GM19324 (cell line): ENCODE data around the gene MYO5C.

ENCODE experiments used
- ATAC-seq: cut with Tn5 transposase; IDR thresholded peaks from one replicate; pipeline ENCODE4 v1.9.1; 2021; ENCODE audit warnings: mild to moderate bottlenecking, moderate library complexity; ENCODE audit not compliant: unreplicated experiment, low FRiP score

MYO5C gene

DNA sequence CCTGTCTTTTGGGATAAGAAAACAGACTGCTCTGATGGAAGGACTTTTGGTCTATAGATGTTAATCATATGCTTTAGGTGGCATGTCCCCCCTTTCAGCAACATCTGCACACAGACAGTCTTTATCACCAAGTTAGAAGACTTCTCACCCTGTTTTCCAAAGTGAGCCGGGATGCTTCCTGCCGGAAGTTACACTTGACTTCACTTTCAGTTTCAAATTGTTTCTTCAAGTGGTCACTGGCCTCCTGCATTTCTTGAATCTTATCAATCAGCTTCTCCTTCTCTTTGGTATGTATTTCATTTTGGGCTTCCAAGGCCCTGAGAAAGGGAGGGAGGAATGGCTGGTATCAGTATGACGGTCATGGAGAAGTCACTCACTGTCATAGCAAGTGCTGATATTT, 77.2 kb downstream of the MYO5C start:
- ATAC-seq: no peak

DNA sequence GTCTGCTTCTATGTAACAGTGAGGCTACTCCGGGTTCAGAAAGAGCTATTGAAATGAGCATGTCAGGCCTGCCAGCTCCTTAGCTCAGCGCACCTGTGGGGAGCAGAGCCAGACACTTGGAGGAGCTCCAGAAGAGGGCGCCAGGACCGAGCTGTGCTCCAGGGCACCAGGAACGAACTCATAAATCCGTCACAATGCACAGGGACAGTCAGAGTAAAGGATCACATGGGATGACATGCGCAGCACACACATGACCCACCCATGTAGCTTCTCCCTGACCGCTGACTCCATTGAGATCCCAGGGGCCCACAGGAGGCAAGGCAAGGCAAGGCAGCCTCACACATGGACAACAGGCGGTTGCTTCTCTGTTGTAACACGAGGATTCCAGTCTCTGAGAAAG, 78.4 kb downstream of the MYO5C start:
- no peak for ATAC-seq

DNA sequence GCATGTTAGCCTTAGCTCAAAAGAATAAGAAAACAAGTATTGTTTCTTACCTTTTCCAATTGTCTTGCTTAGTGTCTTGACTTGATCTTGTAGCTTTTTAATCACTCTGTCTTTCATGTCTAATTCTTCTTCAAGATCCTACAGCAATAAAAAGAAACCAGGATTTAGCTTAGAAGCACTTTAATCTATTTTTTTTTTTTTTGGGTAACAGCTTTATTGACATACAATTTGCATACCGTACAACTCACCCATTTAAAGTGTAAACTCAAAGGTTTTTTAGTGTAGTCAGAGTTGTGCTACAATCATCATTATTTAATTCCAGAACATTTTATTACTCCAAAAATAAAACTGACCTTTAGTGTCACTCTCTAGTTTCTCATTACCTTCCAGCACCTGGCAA, 81.1 kb downstream of the MYO5C start:
- no peak for ATAC-seq

DNA sequence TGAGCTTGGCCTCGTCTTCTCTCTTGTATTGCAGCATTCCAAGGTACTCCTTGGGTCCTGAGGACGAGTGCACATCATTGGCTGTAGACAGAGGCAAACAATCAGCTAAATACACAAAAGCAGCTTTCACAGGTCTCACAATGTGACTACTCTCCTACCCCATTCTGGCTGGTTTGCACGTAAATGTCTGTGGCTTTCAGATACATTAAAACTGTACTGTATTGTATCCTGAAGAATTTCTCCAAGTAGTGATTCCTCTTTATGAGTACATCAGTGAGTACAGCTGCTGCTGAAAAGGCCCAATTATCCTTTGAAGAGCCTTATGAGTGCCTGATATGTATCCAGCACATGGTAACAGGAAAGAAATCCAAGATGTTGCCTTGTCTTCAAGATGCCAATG, 82.4 kb downstream of the MYO5C start:
- ATAC-seq: no peak

DNA sequence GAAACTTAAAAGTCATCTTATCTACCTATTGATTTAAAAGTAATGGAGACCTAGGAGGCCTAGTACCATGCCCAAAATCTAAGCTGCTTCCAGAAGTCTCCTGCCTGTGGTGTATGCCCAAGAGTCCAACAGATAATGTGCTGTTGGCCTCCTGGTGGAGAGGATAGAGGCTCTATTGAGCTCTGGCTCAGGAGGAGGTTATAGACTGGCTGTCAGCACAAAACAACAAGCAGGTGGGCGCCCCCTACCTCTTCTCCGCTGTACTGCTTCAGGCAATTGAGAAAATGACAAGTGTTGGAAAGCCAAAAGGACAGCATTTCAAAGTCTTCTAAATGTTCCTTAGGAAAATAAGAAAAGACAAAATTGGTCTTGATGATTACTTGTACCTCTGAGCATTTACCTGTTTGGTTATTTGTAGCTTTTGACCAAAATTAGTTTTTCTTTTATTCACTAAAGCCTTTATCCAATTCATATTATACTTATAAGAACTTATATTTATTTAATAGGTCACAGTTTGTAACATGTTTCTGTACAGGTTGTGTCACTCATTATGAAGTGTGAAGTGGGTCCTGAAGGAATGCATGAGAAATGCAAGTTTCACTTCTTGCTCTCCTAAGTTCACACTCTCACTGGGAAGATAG, 87.2 kb downstream of the MYO5C start:
- no peak for ATAC-seq

DNA sequence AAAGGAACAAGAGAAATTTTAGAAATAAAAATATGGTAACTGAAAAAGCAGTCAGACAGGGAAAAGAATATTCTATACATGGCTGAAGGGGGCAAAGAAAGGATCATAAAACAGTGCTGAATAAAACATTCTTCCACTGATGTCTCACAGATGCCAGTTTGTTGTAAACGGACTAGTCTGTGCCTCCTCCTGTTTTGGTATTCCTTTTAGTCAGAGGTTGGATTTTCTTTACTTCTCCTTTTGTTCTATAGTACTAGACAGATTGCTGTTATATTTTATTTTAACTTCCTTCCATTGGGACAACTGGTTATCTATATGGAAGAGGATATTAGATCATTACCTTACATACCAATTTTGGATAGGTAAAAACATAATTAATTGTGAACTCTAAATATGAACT, 88.4 kb downstream of the MYO5C start:
- ATAC-seq: no peak

DNA sequence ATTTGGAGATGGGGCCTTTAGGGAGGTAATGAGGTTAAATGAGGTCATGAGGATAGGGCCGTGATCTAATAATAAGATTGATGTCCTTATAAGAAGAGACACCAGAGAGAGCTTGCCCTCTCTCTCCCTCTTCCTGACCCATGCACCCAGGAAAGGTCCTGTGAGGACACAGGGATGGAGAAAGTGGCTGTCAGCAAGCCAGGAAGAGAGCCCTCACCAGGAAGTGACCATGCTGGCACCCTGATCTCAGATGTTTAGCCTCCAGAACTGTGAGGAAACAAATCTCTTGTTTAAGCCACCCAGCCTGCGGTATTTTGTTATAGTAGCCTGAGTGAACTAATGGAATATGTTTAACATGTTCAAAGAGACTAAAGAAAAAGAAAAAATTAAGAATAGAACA, 89.2 kb downstream of the MYO5C start:
- no peak for ATAC-seq

DNA sequence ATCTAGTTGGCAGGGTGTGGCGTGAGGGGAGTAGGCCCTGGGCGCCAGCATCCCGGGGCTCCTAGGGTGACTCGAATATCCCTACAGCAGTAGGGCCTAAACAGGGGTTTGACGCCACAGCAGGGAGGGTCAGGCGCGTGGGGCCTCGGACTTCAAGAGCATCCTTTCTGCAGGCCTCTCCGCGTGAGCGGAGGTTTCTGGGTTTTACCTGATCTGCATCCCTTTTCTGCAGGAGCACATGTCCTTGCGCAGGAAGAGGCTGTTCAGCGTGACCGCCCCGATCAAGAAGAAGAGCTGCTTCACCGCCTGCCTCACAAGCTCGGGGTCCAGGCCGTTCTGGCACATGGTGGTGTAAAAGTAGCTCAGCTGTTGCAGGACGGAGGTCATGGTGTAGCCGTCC, 90.9 kb downstream of the MYO5C start:
- no peak for ATAC-seq

DNA sequence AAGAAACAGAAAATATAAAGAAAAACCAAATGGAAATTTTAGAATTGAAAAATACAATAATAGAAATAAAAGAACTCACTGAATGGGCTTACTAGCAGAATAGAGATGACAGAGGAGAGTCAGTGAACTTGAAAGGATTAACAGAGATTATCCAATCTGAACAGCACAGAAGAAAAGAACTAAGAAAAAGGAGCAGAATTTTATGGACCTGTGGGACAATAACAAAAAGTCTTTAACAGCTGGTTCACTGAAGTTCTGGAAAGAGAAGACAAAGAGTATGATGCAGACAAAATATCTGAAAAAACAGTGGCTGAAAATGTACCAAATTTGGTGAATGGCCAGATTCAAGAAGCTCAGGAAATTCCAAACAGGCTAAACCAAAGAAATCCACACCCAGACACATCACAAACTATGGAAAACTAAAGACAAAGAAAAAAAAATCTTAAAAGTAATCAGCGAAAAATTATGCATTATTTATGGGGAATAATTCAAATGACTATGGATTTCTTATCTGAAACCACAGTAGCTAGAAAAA, 94.7 kb downstream of the MYO5C start:
- ATAC-seq: no peak

DNA sequence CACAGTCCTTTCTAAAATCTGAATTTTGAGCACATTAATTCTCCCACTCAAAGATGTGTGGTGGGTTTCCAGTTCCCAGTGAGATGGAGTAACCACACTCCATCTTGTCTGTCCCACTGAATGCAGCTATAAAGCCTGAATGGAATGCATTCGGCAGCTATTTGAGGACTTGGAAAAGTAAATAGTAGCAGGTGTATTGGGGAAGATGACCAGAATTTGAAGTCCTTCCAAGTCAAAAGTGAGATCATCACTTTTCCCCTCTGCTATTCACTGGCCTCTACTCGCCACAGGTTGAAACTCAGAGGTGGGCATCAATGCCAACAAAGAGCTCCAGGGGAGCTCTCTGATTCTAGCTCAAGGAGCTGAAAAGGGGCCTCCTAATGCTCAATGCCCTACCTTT, 96.3 kb downstream of the MYO5C start:
- ATAC-seq: no peak

DNA sequence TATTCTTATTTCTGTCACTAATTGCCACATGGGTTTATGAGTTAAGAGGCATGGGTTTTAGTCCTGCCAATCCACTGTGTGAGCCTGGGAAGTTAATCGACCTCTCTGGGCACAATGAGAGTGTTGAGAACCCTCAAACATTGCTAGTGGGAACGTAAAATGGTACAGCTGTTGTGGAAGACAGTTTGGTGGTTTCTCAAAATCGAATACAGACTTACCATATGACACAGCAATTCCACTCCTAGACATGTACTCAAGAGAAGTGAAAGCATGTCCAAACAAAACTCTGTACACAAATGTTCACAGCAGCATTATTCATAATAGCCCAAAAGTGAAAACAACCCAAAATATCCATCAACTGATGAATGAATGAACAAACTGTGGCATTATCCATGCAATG, 98.7 kb downstream of the MYO5C start:
- no peak for ATAC-seq

DNA sequence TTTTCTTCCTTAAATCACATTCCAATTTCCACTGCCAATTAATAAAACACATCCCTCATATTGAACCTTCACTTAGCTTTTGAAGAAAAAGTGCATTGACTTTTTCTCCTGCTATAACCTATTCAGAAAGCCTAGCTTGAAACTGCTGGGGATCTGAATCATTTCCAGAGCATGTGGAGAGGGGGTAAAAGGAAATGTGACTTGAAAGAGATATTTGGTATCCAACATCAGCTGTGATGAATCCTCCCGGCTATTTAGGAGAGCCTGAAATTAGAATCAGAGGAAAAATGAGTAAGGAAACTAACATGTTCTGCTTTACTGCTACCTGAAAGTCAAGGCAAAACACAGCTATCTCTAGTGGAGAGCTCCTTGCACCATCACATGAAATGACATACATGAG, 101.8 kb downstream of the MYO5C start:
- ATAC-seq: no peak

DNA sequence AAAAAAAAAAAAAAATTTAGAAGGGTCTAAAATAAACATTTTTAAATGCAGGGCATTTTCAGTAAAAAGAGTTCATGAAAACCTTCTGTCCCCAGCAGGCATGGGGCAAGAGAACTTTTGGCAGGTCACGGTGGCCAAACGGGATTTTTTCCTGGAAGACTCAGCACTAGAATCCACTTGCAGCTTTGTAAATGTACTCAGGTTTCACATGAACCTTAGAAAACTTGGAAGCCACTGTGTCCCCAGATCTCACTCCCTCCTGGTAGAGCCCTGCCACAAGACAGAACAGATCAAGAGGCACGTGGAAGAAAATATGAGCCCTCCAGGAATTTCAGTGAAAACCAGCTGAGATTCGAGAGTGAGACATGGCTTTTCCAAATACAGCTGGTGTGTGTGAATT, 102.3 kb downstream of the MYO5C start:
- no peak for ATAC-seq

DNA sequence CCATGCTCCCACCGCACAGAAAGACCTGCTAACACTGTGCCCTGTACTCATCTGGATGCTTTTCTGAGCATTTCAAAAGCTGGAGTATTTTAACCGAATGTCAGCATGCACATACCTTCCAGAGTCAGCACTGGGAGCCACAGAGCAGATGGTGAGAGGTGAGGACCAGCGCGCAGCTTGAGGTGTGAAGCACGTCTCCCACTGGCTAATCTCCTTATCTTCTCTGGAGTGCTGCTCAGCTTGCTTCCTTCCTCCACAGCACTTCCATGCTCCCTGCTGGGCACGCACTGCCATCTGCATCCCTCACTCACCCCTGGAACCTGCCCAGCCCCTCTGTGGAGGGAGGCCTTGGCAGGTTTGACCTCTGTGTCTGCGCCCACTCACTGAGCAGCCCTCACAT, 104.4 kb downstream of the MYO5C start, which contains the start of gene GNB5:
TSS of gene GNB5 (minus strand) at position 186 of the 400 bp plus-strand sequence. CDS start 6,716 bp downstream, outside the sequence.
- no peak for ATAC-seq

DNA sequence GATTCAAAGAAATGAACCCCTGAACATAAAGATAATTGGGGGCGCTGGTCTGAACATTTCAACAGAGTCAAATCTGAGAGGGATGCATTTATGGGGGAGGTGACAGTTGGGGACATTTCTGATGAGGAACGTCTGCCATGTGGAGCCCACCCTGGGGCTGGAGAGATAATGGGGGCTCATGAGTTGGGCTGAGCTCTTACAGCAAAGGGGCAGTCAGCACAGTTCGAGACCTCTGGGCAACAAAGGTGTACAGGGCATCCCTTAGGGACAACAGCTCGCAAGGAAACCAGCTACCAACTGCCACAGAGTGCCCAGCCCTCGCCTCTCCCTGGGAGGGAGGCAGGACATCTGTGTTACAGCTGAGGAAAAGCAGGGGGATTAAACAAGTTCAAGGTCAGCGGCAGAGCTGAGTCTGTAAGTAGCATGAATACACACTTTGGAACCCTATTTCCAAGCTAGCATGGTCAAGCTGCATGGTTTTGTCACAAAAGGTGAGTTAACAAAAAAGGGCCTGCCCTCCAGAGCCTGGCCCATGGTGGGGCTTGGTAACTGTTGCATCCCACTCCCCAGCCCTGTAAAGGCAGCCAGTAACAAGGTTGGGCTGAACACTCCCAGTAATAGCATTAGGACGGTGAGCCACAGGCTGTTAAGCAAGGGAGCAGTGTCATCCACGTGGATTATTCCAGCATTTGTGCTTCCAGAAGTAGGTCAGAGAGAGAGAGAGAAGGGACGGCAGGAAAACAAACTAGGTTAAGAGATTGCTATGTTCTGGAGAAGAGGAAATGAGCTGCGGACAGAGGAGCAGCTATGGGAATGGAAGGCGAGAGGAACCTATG, 108.7 kb downstream of the MYO5C start:
- ATAC-seq: no peak

DNA sequence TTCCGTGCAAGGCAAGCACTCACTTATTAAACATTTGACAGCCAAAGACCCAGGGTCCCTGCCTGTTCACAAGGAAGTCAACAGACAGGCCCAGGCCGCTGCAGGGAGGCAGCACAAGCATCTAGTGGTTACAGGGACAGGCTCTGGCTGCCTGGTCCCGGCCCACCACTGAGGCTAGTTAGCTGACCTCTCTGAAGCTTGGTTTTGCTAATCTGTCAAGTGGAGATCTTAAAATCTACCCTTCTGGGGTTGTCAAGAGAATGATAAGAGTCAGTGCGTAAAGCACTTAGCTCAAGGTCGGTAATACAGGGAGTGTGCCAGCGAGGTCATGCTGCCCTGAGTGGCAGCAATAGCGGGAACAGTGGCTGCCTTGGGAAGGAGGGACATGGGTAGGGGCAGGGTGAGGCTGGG, 110.4 kb downstream of the MYO5C start:
- ATAC-seq: no peak

DNA sequence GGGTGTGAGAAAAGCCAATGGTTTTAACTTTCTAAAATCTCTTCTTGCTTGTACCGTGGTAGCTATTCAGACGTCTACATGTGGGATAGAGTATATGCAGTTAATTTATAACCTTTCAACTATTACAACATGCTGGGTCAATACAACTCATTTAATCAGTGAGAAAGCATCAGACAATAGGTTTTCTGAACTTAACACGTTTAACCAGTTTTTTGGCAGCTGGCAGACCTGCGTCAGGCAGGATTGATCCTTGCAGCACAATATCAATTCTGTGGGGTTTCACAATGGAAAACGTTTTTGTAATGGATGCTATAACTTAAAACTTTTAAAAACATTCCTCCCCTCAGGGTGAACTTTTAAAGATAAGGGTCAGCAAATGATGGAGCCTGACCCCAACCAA, 110.9 kb downstream of the MYO5C start:
- no peak for ATAC-seq

DNA sequence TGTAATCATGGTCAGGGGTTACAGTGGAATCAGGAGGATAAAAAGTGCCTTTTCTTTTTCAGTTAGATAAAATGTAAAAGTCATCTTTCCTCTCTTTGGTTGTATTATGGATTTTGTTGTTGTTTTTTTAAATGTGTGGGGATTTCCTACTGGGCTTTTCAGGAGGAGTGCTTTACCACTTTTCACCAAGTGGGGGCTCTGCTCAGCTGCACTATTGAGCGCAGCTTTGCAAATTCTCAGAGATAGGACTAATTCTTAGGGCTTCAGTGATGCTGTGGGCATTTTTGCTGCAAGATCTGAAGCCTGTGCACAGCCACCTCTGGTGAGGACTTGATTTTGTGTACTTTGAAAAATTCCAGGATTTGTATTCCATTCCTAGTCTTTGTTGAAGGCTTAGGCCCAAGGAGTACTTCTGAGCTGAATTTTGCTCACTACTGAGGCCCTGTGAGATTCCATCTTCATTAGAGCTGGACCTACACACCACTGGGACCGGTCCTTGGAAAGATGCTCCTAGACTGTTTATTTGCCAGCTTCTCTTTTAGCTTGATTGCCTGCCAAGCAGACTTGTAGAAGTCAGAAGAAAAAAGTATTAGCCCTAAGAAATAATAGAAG, 111.9 kb downstream of the MYO5C start:
- no peak for ATAC-seq

DNA sequence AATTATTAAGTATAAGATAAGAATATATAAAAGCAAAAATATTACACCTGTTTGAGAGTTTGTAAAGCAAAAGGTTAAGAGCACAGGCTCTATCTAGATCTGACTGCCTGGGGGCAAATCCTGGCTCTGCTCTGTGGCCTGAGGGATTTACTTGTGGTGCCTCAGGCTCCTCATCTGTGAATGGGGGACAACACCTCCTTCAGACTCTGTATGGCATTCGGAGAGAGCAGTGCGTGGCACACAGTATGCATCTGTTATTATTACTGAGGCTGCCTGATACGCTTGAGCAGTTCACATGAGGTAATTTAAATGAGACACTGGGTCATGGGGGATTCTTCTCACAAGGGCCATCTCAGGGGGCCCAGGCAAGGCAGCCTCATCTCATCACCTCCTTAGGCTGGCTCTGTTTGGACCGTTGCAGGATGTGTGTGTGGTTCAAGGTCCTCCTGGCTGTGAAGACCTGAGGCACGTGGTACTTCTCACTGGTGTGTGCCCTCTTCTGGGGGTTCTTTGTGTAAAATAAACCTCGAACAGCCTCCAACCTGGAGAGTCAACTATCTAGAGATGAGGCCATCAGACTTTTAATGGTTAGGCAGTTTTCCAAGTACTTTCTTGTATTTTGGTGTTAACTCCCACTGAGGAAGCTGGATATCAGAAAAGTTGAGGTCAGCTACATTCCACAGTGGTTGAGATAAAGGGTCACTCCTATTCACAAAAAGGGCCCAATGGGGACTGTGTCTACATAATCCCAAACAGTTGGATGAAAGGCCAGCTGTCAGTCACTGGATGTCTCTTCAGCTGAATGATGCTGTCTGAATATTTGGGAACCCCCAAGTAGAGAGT, 113.4 kb downstream of the MYO5C start:
- ATAC-seq: no peak

DNA sequence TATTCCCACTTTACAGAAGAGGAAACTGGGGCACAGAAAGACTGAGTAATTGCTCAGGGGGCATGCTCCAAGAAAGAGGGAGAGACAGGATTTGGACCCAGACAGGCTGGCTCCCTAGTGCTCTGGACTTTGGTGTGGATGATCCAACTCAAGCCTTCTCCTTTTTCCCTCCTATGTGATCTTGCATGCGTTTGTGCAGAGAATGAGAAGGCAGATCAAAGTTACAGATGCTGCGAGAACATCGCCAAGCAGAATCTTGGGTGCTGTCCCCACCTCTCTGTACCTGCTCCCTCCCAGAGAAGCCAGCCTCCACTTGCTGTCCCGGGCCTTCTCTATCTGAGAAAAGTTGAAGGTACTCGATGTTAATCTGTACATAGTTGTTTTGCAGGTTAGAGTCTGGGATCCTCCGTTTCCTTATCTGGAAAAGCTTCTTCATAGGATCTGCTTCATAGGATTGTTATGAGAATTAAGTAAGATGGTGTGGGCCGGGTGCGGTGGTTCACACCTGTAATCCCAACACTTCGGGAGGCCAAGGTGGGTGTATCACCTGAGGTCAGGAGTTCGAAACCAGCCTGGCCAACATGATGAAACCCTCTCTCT, 114.7 kb downstream of the MYO5C start:
- no peak for ATAC-seq
